Thyroid gland (tissue), 4 donors: ENCODE measurements around the gene SLC66A3. TPM values are rescaled to one million over a fixed set of nuclear protein-coding genes. Genes with fewer than 3 reads are reported as not detected.

Experiments used
- DNase-seq, 2 donors: peaks; one replicate each; pipeline ENCODE4 v3.0.0-alpha.2; 2019
- H3K27ac ChIP-seq, 3 donors: fragments of 200-600 bp; sonication (generic); 1 replicate in 2 of 3; 2 replicates in 1 of 3; pipeline ENCODE4 v1.5.1; 2016 to 2019; ENCODE audit warnings: mild to moderate bottlenecking in 1 of 3, moderate library complexity in 1 of 3
- H3K27me3 ChIP-seq: fragments of 200-600 bp; sonication (generic); one replicate; pipeline ENCODE4 v1.5.1; 2019
- H3K36me3 ChIP-seq, 2 donors: fragments of 200-600 bp; sonication (generic); one replicate each; pipeline ENCODE4 v1.5.1; 2016 to 2019
- H3K4me1 ChIP-seq, 2 donors: fragments of 200-600 bp; sonication (generic); one replicate each; pipeline ENCODE4 v1.5.1; 2017 to 2019
- H3K4me3 ChIP-seq, 3 donors: fragments of 200-600 bp; sonication (generic); replicated peaks in 1 of 3; 1 replicate in 2 of 3; 2 replicates in 1 of 3; pipeline ENCODE4 v1.5.1; 2016; ENCODE audit warnings: mild to moderate bottlenecking in 1 of 3
- H3K9me3 ChIP-seq: fragments of 200-600 bp; sonication (generic); one replicate; pipeline ENCODE4 v1.5.1; 2017
- POLR2A ChIP-seq, 2 donors: fragments of 450-650 bp; IDR thresholded peaks; one replicate each; pipeline ENCODE4 v1.6.1; 2017; ENCODE audit warnings: antibody characterized with exemption in 2 of 2, mild to moderate bottlenecking in 2 of 2, moderate library complexity in 1 of 2
- WGBS, 2 donors: methylation state at CpG; one replicate each; pipeline ENCODE4 v1.1.5; 2017; 5-methylcytosine and 5-hydroxymethylcytosine counted together
- intact Hi-C: fragments of 100-400 bp; cut with DNase I; formaldehyde crosslinking; loops from one replicate; pipeline ENCODE4 v1.15.1; 2023
- total RNA-seq, 4 donors: library from RNA; depleted of rRNA; stranded (reverse); fragments of >200 nt; gene quantifications; one replicate each; pipeline ENCODE4 v1.2.3, GENCODE V29; 2016
- TF ChIP-seq, protein P1 (sequence below), 6 experiments: fragments of 200-600 bp in 3 of 6; fragments of 450-650 bp in 3 of 6; sonication (generic) in 3 of 6; IDR thresholded peaks; one replicate each; pipeline ENCODE4 v1.5.1; 2016 to 2019; ENCODE audit warnings: antibody characterized with exemption in 6 of 6, mild to moderate bottlenecking in 2 of 6, inconsistent platforms in 1 of 6, moderate library complexity in 1 of 6

The SLC66A3 gene
- total RNA-seq, 4 donors from 2014 or later, result 30.8 to 68.7 (median 43.2) TPM

GRCh38 chr2:11121099-11121822 lies 34.0 kb upstream of the SLC66A3 start:
- Histone ChIP-seq H3K9me3 (no peaks in the 10 kb centered on the region), H3K4me1 (no peaks in the 10 kb centered on the region), H3K36me3 (no peaks in the 10 kb centered on the region), H3K4me3 (no peak overlapping the region), H3K27me3 (no peaks in the 10 kb centered on the region), H3K27ac (no peak overlapping the region)
- intact Hi-C loops, result loop anchor here (5.0 kb wide), 1 partner anchor 284 kb away; no protein-coding TSS in a partner anchor
- no peak for DNase-seq
- TF ChIP-seq, protein P1, sequence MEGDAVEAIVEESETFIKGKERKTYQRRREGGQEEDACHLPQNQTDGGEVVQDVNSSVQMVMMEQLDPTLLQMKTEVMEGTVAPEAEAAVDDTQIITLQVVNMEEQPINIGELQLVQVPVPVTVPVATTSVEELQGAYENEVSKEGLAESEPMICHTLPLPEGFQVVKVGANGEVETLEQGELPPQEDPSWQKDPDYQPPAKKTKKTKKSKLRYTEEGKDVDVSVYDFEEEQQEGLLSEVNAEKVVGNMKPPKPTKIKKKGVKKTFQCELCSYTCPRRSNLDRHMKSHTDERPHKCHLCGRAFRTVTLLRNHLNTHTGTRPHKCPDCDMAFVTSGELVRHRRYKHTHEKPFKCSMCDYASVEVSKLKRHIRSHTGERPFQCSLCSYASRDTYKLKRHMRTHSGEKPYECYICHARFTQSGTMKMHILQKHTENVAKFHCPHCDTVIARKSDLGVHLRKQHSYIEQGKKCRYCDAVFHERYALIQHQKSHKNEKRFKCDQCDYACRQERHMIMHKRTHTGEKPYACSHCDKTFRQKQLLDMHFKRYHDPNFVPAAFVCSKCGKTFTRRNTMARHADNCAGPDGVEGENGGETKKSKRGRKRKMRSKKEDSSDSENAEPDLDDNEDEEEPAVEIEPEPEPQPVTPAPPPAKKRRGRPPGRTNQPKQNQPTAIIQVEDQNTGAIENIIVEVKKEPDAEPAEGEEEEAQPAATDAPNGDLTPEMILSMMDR (IDR thresholded peaks at IDR 0.05), result no peak
- TF ChIP-seq POLR2A (IDR thresholded peaks at IDR 0.05), result no peak
- 45 to 53% methylated on average over 8 of the region's 8 CpGs for WGBS, 2 donors

- H3K27ac ChIP-seq, result no peak overlapping the region
- WGBS, 2 donors, result 68 to 74% methylated on average over 7 of the region's 7 CpGs
- H3K27me3 ChIP-seq, result no peaks in the 10 kb centered on the region
- no peaks in the 10 kb centered on the region for H3K36me3 ChIP-seq
- no peaks in the 10 kb centered on the region for H3K9me3 ChIP-seq
- no peak overlapping the region for H3K4me3 ChIP-seq
- DNase-seq, result no peak
- intact Hi-C loops, result loop anchor here (5.0 kb wide), 1 partner anchor 284 kb away; no protein-coding TSS in a partner anchor
- H3K4me1 ChIP-seq, result no peaks in the 10 kb centered on the region
- TF ChIP-seq, protein P1 (IDR thresholded peaks at IDR 0.05), result no peak
- TF ChIP-seq POLR2A (IDR thresholded peaks at IDR 0.05), result no peak
These were observed 33.5 kb upstream of the SLC66A3 start for GRCh38 chr2:11121823-11122155.

- Histone ChIP-seq H3K27ac (no peak overlapping the region), H3K9me3 (no peaks in the 10 kb centered on the region), H3K36me3 (no peaks in the 10 kb centered on the region), H3K4me1 (no peaks in the 10 kb centered on the region), H3K27me3 (no peaks in the 10 kb centered on the region), H3K4me3 (no peak overlapping the region)
- DNase-seq, result no peak
- intact Hi-C loops, result loop anchor here (5.0 kb wide), 1 partner anchor 285 kb away; no protein-coding TSS in a partner anchor
- no peak for TF ChIP-seq POLR2A (IDR thresholded peaks at IDR 0.05)
- TF ChIP-seq, protein P1 (IDR thresholded peaks at IDR 0.05), result no peak
- 85 to 88% methylated on average over 9 of the region's 9 CpGs for WGBS, 2 donors
These were observed 32.9 kb upstream of the SLC66A3 start for GRCh38 chr2:11122380-11122779.

DNA sequence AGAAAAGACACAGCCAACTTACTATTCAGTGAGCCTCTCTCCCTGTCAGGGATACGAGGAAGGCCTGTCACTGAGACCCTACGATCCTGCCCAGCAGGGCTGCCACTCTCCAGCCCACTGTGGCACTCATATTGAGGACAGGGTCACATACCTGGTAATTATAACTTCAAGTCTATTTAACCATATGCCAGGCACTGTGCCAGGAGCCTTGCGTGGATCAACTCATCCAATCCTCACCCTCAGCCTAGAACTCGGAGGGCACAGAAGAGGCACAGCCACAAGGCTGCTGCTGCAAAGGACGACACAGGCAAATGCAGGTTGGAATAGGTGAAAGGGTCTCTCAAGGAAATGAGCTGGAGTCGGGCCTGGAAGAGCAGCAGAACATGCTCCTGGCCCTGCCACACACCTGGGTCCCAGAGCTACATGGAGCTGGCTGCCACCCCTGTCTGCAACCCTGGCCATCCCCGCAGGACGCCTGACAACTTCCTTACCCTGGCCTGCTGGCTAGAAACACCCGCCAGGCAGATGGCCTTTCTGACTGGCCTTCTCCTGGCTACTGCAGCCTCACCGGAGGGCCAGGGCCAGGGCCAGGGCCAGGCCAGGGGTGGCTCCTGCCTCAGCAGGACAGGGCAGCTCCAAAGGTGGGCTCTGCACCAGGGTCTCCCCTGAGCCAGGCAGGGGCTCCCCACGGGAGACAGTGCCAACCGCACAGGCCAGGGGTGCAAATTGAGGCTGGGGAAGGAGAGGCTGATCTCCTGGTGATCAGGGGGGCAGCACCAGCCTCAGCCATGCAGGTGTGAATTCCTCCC lies 32.1 kb upstream of the SLC66A3 start:
- no peak overlapping the region for H3K27ac ChIP-seq
- H3K27me3 ChIP-seq, result no peaks in the 10 kb centered on the region
- DNase-seq, result no peak
- no peaks in the 10 kb centered on the region for H3K4me1 ChIP-seq
- 68 to 85% methylated on average over 6 to 11 of the region's 12 CpGs for WGBS, 2 donors
- TF ChIP-seq POLR2A (IDR thresholded peaks at IDR 0.05), result no peak
- TF ChIP-seq, protein P1 (IDR thresholded peaks at IDR 0.05), result no peak
- H3K4me3 ChIP-seq, result no peak overlapping the region
- no peaks in the 10 kb centered on the region for H3K36me3 ChIP-seq
- intact Hi-C loops, result loop anchor here (5.0 kb wide), 1 partner anchor 286 kb away; no protein-coding TSS in a partner anchor
- H3K9me3 ChIP-seq, result no peaks in the 10 kb centered on the region
